GM03348 (cell line): Measurements from ENCODE around the gene FHIP1A.

Source experiments
- DNase-seq: peaks from one replicate; pipeline ENCODE4 v3.0.0; 2012; ENCODE audit warnings: low spot score

FHIP1A gene

GRCh38 chr4:151458148-151458547 lies 49.2 kb downstream of the FHIP1A start:
- no peak for DNase-seq
